Epithelial cell of proximal tubule (primary cell): ENCODE measurements around the gene CDH6. TPM values are rescaled to one million over a fixed set of nuclear protein-coding genes. Genes with fewer than 3 reads are reported as not detected.

Experiments
- DNase-seq: peaks from one replicate; pipeline ENCODE4 v3.0.0-alpha.2; 2011; ENCODE audit warnings: low read depth
- H3K4me3 ChIP-seq: 2 replicates; pipeline ENCODE4 v1.5.1; 2011; ENCODE audit warnings: low read depth, mild to moderate bottlenecking, low read length
- CTCF ChIP-seq: conservative IDR thresholded peaks from 2 replicates; pipeline ENCODE4 v1.5.1; 2012; ENCODE audit warnings: low read depth, mild to moderate bottlenecking, low read length
- total RNA-seq: library from RNA; depleted of rRNA; stranded (reverse); fragments of >200 nt; gene quantifications from 2 replicates; pipeline ENCODE4 v1.2.3, GENCODE V29; 2015

CDH6 gene
- total RNA-seq, 1 donor from 2014 or later = 34.9 TPM

DNA sequence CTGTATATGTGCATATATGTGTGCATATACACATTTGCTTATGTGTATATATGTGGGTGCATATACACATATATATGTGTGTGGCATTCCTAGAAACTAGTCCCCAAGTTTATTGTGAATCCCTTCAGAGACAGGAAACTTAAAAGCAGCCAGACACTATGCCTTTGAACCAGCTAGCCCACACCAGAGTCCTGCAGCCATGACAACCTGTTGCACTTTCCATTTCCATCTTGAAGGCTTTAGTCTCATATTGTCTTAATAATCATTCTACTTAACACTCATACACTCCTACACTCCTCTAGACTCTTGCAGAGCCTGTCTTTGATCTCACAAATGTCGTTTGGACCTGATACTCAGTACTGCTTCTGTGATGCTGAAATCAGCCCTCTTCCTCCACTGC, 34.8 kb upstream of the CDH6 start:
- no peak overlapping the region for H3K4me3 ChIP-seq
- no peak for DNase-seq
- no peak for TF ChIP-seq CTCF

- TF ChIP-seq CTCF = no peak
- H3K4me3 ChIP-seq = peak overlapping the region; percentile 12
- DNase-seq = no peak
Observed at GRCh38 chr5:31161781-31162181, 31.7 kb upstream of the CDH6 start.

- no peak for TF ChIP-seq CTCF
- DNase-seq = no peak
- H3K4me3 ChIP-seq = no peak overlapping the region
Observed at GRCh38 chr5:31165729-31166128, 27.8 kb upstream of the CDH6 start.

GRCh38 chr5:31169379-31169778, 24.1 kb upstream of the CDH6 start:
- TF ChIP-seq CTCF = no peak

DNA sequence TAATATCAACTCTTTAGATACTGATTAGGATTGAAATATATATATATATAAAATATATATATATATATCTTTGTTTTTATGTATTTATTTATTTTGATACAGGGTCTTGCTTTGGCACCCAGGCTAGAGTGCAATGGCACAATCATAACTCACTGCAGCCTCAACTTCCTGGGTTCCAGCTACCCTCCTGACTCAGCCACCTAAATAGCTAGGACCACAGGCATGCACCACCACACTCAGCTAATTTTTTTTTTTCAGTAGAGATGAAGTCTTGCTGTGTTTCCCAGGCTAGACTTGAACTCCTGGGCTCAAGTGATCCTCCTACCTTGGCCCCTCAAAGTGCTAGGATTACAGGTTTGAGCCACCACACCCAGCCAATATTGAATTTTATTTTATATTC, 20.6 kb upstream of the CDH6 start:
- no peak overlapping the region for H3K4me3 ChIP-seq
- DNase-seq = no peak
- no peak for TF ChIP-seq CTCF

More at GRCh38 chr5:31169379-31169778, 24.1 kb upstream of the CDH6 start:
- H3K4me3 ChIP-seq = no peak overlapping the region
- no peak for DNase-seq

- DNase-seq = peak; percentile 74
- no peak overlapping the region for H3K4me3 ChIP-seq
- TF ChIP-seq CTCF = no peak
Observed at GRCh38 chr5:31173614-31174013, 19.9 kb upstream of the CDH6 start.

DNA sequence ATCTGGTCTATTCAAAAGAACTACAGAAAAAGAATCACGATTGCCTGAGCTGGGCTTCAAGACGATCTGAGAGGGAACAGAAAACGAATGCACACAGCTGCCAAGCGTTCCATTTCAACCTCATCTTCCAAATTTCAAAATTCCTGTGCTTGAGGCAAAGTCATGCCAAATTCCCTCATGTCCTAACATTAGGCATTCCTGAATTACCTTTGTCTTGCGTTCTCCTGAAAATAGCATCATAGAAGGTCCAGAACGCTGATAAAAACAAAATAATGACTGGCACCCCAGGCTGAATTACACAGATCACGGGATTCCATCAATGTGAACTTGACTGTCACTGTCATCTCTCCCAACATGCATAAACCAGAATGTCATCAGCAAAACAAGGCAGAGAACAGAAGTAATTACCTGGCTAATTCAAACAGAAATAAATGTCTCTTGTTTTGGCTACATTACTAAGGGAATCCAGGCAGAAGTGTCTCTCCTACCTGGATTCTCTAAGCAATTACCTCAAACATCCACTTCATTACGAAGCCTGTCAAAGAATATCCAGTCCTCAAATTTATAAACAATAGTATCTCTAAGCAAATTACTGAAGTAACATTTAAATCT, 12.0 kb upstream of the CDH6 start:
- no peak for DNase-seq
- no peak for TF ChIP-seq CTCF
- H3K4me3 ChIP-seq = no peak overlapping the region
